Pancreas (tissue), 10 donors: ENCODE results near the gene DLGAP1. TPM values are rescaled to one million over a fixed set of nuclear protein-coding genes. Genes with fewer than 3 reads are reported as not detected.
A peak's percentile ranks its signal among the peaks of the same experiment; 100 is the strongest.

ENCODE experiments used
- ATAC-seq, 4 donors: fragments of 200-7000 bp; cut with Tn5 transposase; one replicate each; pipeline versions ENCODE4 v1.8.0 to v1.9.1; 2020; ENCODE audit warnings: mild to moderate bottlenecking in 4 of 4, moderate library complexity in 4 of 4
- DNase-seq, 6 donors: peaks; one replicate each; pipeline ENCODE4 v3.0.0-alpha.2; 2020
- FAIRE-seq: peaks from 2 replicates; lab custom pipeline; 2012; peaks lifted over from hg19 to GRCh38; lab: Jason Lieb, UNC
- H3K27ac ChIP-seq, 4 donors: fragments of 200-600 bp; sonication (generic); 1 replicate in 3 of 4; 2 replicates in 1 of 4; pipeline versions ENCODE4 v1.5.0 to v1.8.0; 2020
- H3K27me3 ChIP-seq, 4 donors: fragments of 200-600 bp; one replicate each; pipeline ENCODE4 v1.8.0; 2021
- H3K36me3 ChIP-seq, 3 donors: fragments of 200-600 bp; sonication (generic) in 1 of 3; one replicate each; pipeline versions ENCODE4 v1.5.0 to v1.8.0; 2020 to 2021
- H3K4me1 ChIP-seq, 3 donors: fragments of 200-600 bp; one replicate each; pipeline ENCODE4 v1.8.0; 2021
- H3K4me3 ChIP-seq, 4 donors: fragments of 200-600 bp; sonication (generic) in 2 of 4; one replicate each; pipeline versions ENCODE4 v1.5.0 to v1.8.0; 2020 to 2021
- H3K9me3 ChIP-seq, 4 donors: fragments of 200-600 bp; one replicate each; pipeline ENCODE4 v1.8.0; 2021
- WGBS, 2 donors: extraction: QIAGEN DNeasy Blood & Tissue Kit; methylation state at CpG; one replicate each; pipeline ENCODE4 v1.1.7; 2013; 5-methylcytosine and 5-hydroxymethylcytosine counted together
- intact Hi-C, 3 donors: fragments of 100-400 bp; cut with DNase I; formaldehyde crosslinking; loops; one replicate each; pipeline versions ENCODE4 v1.11.1 to v1.14.2; 2022
- polyA plus RNA-seq, 2 donors: library from polyadenylated mRNA; stranded (reverse); fragments of 200-250 nt; gene quantifications; one replicate each; pipeline ENCODE4 v1.2.3, GENCODE V29; 2013
- total RNA-seq, 6 donors: library from RNA; stranded (reverse); fragmentation: NEBNext Ultra II Directional in 4 of 6; extraction: Animal tissue kit (Norgen Biotek cat#: 25700) in 4 of 6; gene quantifications; one replicate each; pipeline versions ENCODE4 v1.2.1 to v1.2.4, GENCODE V29; 2021 to 2023
- TF ChIP-seq, protein P1 (sequence below), 4 donors: fragments of 200-600 bp; sonication (generic) in 3 of 4; IDR thresholded peaks; one replicate each; pipeline versions ENCODE4 v1.5.0 to v1.8.0; 2021; ENCODE audit warnings: antibody characterized with exemption in 4 of 4
- donor health status: healthy with polysubstance abuse.
- donor health status: DM: no; HTN: no; CAD: no; lungs with moderate emphysema.
- donor health status: DM: no; HTN: no; CAD: no.
- donor health status: control.
- donor health status: control.
- donor health status: Bipolar disorder and iron deficiency.
- donor health status: DM: yes; HTN: yes; CAD: no.
- donor health status: DM: no; HTN: no; CAD: no.
- donor health status: DM: no; HTN: no; CAD: no.
- donor health status: DM: yes; HTN: yes; CAD: no.

The DLGAP1 gene
- total and polyA plus RNA-seq, 8 donors = 0.12 to 0.62 (median 0.30) TPM; not detected in 2

DNA sequence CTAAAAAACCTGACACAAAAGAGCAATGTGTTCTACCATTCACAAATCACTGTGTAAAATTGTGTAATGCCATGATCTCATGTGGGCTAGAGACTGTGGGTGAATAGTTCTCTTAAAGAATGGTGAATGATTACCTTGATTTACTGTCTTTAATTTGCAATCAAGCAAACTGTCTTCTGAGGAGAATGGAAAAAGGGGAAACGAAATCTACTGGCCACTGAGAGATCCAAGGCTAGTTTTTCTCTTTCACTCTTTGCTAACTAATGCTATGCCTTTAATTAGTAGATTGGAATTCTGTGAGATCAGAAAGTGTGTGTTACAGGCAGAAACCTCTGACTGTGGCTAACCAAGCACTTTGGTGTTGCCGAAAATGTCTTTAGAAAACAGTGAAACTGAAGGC is 582.5 kb downstream of the DLGAP1 start:
- ATAC-seq = no peak
- no peak for DNase-seq
- WGBS, 2 donors = 41 to 51% methylated on average over 2 of the region's 2 CpGs
- H3K27me3 ChIP-seq = no peaks in the 10 kb centered on the region
- intact Hi-C loops = loop anchor here in 1 of 3 donors (10.0 kb wide), 1 partner anchor 168 kb away; no protein-coding TSS in a partner anchor
- H3K4me1 ChIP-seq = no peaks in the 10 kb centered on the region
- FAIRE-seq = no peak
- TF ChIP-seq, protein P1, sequence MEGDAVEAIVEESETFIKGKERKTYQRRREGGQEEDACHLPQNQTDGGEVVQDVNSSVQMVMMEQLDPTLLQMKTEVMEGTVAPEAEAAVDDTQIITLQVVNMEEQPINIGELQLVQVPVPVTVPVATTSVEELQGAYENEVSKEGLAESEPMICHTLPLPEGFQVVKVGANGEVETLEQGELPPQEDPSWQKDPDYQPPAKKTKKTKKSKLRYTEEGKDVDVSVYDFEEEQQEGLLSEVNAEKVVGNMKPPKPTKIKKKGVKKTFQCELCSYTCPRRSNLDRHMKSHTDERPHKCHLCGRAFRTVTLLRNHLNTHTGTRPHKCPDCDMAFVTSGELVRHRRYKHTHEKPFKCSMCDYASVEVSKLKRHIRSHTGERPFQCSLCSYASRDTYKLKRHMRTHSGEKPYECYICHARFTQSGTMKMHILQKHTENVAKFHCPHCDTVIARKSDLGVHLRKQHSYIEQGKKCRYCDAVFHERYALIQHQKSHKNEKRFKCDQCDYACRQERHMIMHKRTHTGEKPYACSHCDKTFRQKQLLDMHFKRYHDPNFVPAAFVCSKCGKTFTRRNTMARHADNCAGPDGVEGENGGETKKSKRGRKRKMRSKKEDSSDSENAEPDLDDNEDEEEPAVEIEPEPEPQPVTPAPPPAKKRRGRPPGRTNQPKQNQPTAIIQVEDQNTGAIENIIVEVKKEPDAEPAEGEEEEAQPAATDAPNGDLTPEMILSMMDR (IDR thresholded peaks at IDR 0.05) = no peak
- no peaks in the 10 kb centered on the region for H3K36me3 ChIP-seq
- no peaks in the 10 kb centered on the region for H3K9me3 ChIP-seq
- H3K27ac ChIP-seq = no peak overlapping the region
- no peak overlapping the region for H3K4me3 ChIP-seq

GRCh38 chr18:3871687-3872086 is 583.4 kb downstream of the DLGAP1 start:
- H3K4me1 ChIP-seq = no peaks in the 10 kb centered on the region
- 65 to 66% methylated on average over 2 of the region's 2 CpGs for WGBS, 2 donors
- intact Hi-C loops = loop anchor here in 1 of 3 donors (10.0 kb wide), 1 partner anchor 167 kb away; no protein-coding TSS in a partner anchor
- TF ChIP-seq, protein P1 (IDR thresholded peaks at IDR 0.05) = no peak
- H3K36me3 ChIP-seq = no peaks in the 10 kb centered on the region
- H3K27me3 ChIP-seq = no peaks in the 10 kb centered on the region
- DNase-seq (no peak), FAIRE-seq (no peak), ATAC-seq (no peak)
- no peak overlapping the region for H3K4me3 ChIP-seq
- H3K27ac ChIP-seq = no peak overlapping the region
- no peaks in the 10 kb centered on the region for H3K9me3 ChIP-seq

DNA sequence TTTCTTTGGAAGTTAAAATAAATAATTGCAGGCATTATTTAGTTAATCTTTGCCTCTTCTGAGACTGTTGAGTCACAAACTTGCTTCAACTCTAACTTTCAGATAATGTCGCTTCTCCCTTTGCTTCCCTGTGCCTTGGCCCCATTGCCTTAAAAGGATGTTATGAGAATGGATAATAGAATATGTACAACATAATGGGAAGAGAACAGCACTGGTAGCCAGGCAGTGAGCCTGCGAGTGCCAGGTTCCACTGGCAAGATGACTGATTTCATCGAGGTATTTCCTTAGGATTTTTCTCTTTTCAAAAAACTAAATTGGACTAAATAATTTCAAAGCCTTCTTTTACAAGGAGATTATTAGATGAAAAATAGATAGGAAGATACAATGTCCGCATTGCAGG is 584.2 kb downstream of the DLGAP1 start:
- intact Hi-C loops = loop anchor here in 1 of 3 donors (10.0 kb wide), 1 partner anchor 166 kb away; no protein-coding TSS in a partner anchor
- TF ChIP-seq, protein P1 (IDR thresholded peaks at IDR 0.05) = no peak
- Histone ChIP-seq H3K4me3 (no peak overlapping the region), H3K9me3 (no peaks in the 10 kb centered on the region), H3K27me3 (no peaks in the 10 kb centered on the region), H3K36me3 (no peaks in the 10 kb centered on the region), H3K27ac (no peak overlapping the region), H3K4me1 (no peaks in the 10 kb centered on the region)
- 80 to 84% methylated on average over 4 of the region's 4 CpGs for WGBS, 2 donors
- ATAC-seq (no peak), DNase-seq (no peak), FAIRE-seq (no peak)

GRCh38 chr18:3869848-3870247 is 585.3 kb downstream of the DLGAP1 start:
- Histone ChIP-seq H3K27me3 (no peaks in the 10 kb centered on the region), H3K4me3 (no peak overlapping the region), H3K27ac (no peak overlapping the region), H3K36me3 (no peaks in the 10 kb centered on the region), H3K9me3 (no peaks in the 10 kb centered on the region), H3K4me1 (no peaks in the 10 kb centered on the region)
- ATAC-seq = peak; percentile 71 to 91 (median 88)
- no peak for DNase-seq
- TF ChIP-seq, protein P1 (IDR thresholded peaks at IDR 0.05) = peak in 3 of 4 donors; percentile 23 to 34 (median 30)
- 21 to 22% methylated on average over 2 of the region's 2 CpGs for WGBS, 2 donors
- FAIRE-seq = no peak
- intact Hi-C loops = loop anchor here in 1 of 3 donors (10.0 kb wide), 1 partner anchor 165 kb away; no protein-coding TSS in a partner anchor

- FAIRE-seq = no peak
- no peaks in the 10 kb centered on the region for H3K9me3 ChIP-seq
- WGBS, 2 donors = 48 to 49% methylated on average over 8 of the region's 8 CpGs
- no peaks in the 10 kb centered on the region for H3K4me1 ChIP-seq
- DNase-seq = no peak
- ATAC-seq = no peak
- no peaks in the 10 kb centered on the region for H3K27me3 ChIP-seq
- no peak overlapping the region for H3K27ac ChIP-seq
- H3K36me3 ChIP-seq = no peaks in the 10 kb centered on the region
- intact Hi-C loops = no loop called here
- no peak overlapping the region for H3K4me3 ChIP-seq
- TF ChIP-seq, protein P1 (IDR thresholded peaks at IDR 0.05) = no peak
These were observed 587.2 kb downstream of the DLGAP1 start for GRCh38 chr18:3867864-3868311.
